Smooth muscle cell (in vitro differentiated cells): ENCODE data around the gene CYSRT1. TPM values are rescaled to one million over a fixed set of nuclear protein-coding genes. Genes with fewer than 3 reads are reported as not detected.

Experiments
- DNase-seq: peaks from one replicate; lab custom pipeline; 2025; ENCODE audit not compliant: unreplicated experiment; lab: John Stamatoyannopoulos, UW
- H2AFZ ChIP-seq: fragments of 200-600 bp; sonication (generic); 2 replicates; pipeline ENCODE4 v1.6.0; 2016; ENCODE audit warnings: antibody characterized with exemption, low read depth, mild to moderate bottlenecking
- H3F3A ChIP-seq: fragments of 200-600 bp; sonication (generic); 2 replicates; pipeline ENCODE4 v1.6.0; 2017; ENCODE audit warnings: antibody characterized with exemption, low read depth
- H3K27ac ChIP-seq: fragments of 200-600 bp; sonication (generic); 2 replicates; pipeline ENCODE4 v1.5.1; 2016; ENCODE audit warnings: low read depth, mild to moderate bottlenecking
- H3K27me3 ChIP-seq: fragments of 200-600 bp; sonication (generic); 2 replicates; pipeline ENCODE4 v1.6.1; 2016; ENCODE audit warnings: low read depth, mild to moderate bottlenecking
- H3K36me3 ChIP-seq: fragments of 200-600 bp; sonication (generic); 2 replicates; pipeline ENCODE4 v1.5.1; 2016; ENCODE audit warnings: low read depth
- H3K4me1 ChIP-seq: fragments of 200-600 bp; sonication (generic); 2 replicates; pipeline ENCODE4 v1.5.1; 2016; ENCODE audit warnings: low read depth
- H3K4me2 ChIP-seq: fragments of 200-600 bp; sonication (generic); 2 replicates; pipeline ENCODE4 v1.6.0; 2016; ENCODE audit warnings: mild to moderate bottlenecking
- H3K4me3 ChIP-seq: fragments of 200-600 bp; sonication (generic); 2 replicates; pipeline ENCODE4 v1.5.1; 2016; ENCODE audit warnings: mild to moderate bottlenecking
- H3K79me2 ChIP-seq: fragments of 200-600 bp; sonication (generic); 2 replicates; pipeline ENCODE4 v1.6.0; 2016; ENCODE audit warnings: low read depth, mild to moderate bottlenecking
- H3K9ac ChIP-seq: fragments of 200-600 bp; sonication (generic); 2 replicates; pipeline ENCODE4 v1.6.0; 2016; ENCODE audit warnings: low read depth
- H3K9me3 ChIP-seq: fragments of 200-600 bp; sonication (generic); replicated peaks from 2 replicates; pipeline ENCODE4 v1.5.1; 2016; ENCODE audit warnings: low read depth
- H4K20me1 ChIP-seq: fragments of 200-600 bp; sonication (generic); 2 replicates; pipeline ENCODE4 v1.6.0; 2016; ENCODE audit warnings: low read depth
- CTCF ChIP-seq: fragments of 200-600 bp; sonication (generic); IDR thresholded peaks from 2 replicates; pipeline ENCODE4 v1.5.1; 2017; ENCODE audit warnings: borderline replicate concordance, mild to moderate bottlenecking, antibody characterized with exemption; ENCODE audit not compliant: insufficient read depth, poor library complexity, severe bottlenecking
- WGBS: methylation state at CpG from one replicate; pipeline ENCODE4 v1.1.7; 2016; ENCODE audit warnings: low lambda C conversion rate; 5-methylcytosine and 5-hydroxymethylcytosine counted together
- polyA plus RNA-seq: library from polyadenylated mRNA; unstranded; fragments of >200 nt; fragmentation: Nextera tagmentation; extraction: Ambion mirVana; gene quantifications from 2 replicates; pipeline ENCODE4 v1.2.1, GENCODE V29; 2016
- total RNA-seq: library from RNA; depleted of rRNA; stranded (reverse); fragments of >200 nt; gene quantifications from 2 replicates; pipeline ENCODE4 v1.2.3, GENCODE V29; 2014

The CYSRT1 gene
- total and polyA plus RNA-seq, 2 experiments from 2014 or later, result 2.3 to 2.4 TPM

GRCh38 chr9:137247135-137247915, 22.4 kb downstream of the CYSRT1 start:
- Histone ChIP-seq H3K4me2 (no peak overlapping the region), H3K4me1 (peaks cover 2% of the 10 kb centered on the region), H3F3A (peaks cover 13% of the 10 kb centered on the region), H3K9ac (no peak overlapping the region), H4K20me1 (peaks cover 20% of the 10 kb centered on the region), H3K9me3 (no peaks in the 10 kb centered on the region), H3K36me3 (no peaks in the 10 kb centered on the region), H3K27me3 (no peaks in the 10 kb centered on the region), H2AFZ (no peak overlapping the region), H3K4me3 (no peak overlapping the region), H3K27ac (no peak overlapping the region), H3K79me2 (peaks cover 14% of the 10 kb centered on the region)
- no peak for DNase-seq
- TF ChIP-seq CTCF, result no peak
- WGBS, result 79% methylated on average over 20 of the region's 20 CpGs

- Histone ChIP-seq H2AFZ (no peak overlapping the region), H3K27ac (no peak overlapping the region), H3K9me3 (no peaks in the 10 kb centered on the region), H3K79me2 (peaks cover 9% of the 10 kb centered on the region), H3K27me3 (no peaks in the 10 kb centered on the region), H4K20me1 (peaks cover 15% of the 10 kb centered on the region), H3K4me2 (no peak overlapping the region), H3K9ac (no peak overlapping the region), H3K4me1 (no peaks in the 10 kb centered on the region), H3K36me3 (no peaks in the 10 kb centered on the region), H3F3A (peaks cover 8% of the 10 kb centered on the region), H3K4me3 (no peak overlapping the region)
- TF ChIP-seq CTCF, result no peak
- 94% methylated on average over 6 of the region's 6 CpGs for WGBS
- no peak for DNase-seq
These were observed 22.9 kb downstream of the CYSRT1 start for GRCh38 chr9:137247916-137248175.

- 87% methylated on average over 14 of the region's 18 CpGs for WGBS
- no peaks in the 10 kb centered on the region for H3K27me3 ChIP-seq
- no peak for DNase-seq
- no peaks in the 10 kb centered on the region for H3K36me3 ChIP-seq
- H4K20me1 ChIP-seq, result no peaks in the 10 kb centered on the region
- no peak for TF ChIP-seq CTCF
- no peak overlapping the region for H3K4me3 ChIP-seq
- H3K9me3 ChIP-seq, result no peaks in the 10 kb centered on the region
- H3F3A ChIP-seq, result no peaks in the 10 kb centered on the region
- no peak overlapping the region for H2AFZ ChIP-seq
- peaks cover 9% of the 10 kb centered on the region for H3K4me1 ChIP-seq
- H3K4me2 ChIP-seq, result no peak overlapping the region
- H3K27ac ChIP-seq, result no peak overlapping the region
- H3K9ac ChIP-seq, result no peak overlapping the region
- peaks cover 3% of the 10 kb centered on the region for H3K79me2 ChIP-seq
These were observed 25.6 kb downstream of the CYSRT1 start for GRCh38 chr9:137250329-137251193.
